HepG2 (cell line): Measurements from ENCODE around the gene NR2F6. TPM values are rescaled to one million over a fixed set of nuclear protein-coding genes. Genes with fewer than 3 reads are reported as not detected.

Source experiments
- ATAC-seq: fragments of 200-7000 bp; cut with Tn5 transposase; 3 replicates; pipeline ENCODE4 v1.9.1; 2020; ENCODE audit warnings: mild to moderate bottlenecking, moderate library complexity
- BruUV-seq: library from RNA; stranded (reverse); fragments of 400-500 nt; replicated peaks from 2 replicates; lab custom pipeline; 2021; lab: Mats Ljungman, UMichigan
- CTCF ChIA-PET: fragments of 300-600 bp; formaldehyde crosslinking; extraction: SDS; loops from one replicate; lab custom pipeline; 2021; ENCODE audit warnings: low total read pairs, inconsistent platforms, low intra/inter-chr PET ratio; lab: Yijun Ruan, JAX
- POLR2A ChIA-PET: fragments of 350-600 bp; sonication (Branson Sonifier 250); formaldehyde crosslinking; loops from one replicate; lab custom pipeline; 2020; ENCODE audit warnings: antibody characterized with exemption, inconsistent platforms; lab: Yijun Ruan, JAX
- DNase-seq: peaks from one replicate; pipeline ENCODE4 v3.0.0-alpha.2; 2015; ENCODE audit warnings: low spot score
- FAIRE-seq: peaks from 3 replicates; lab custom pipeline; 2011; peaks lifted over from hg19 to GRCh38; lab: Jason Lieb, UNC
- H2AFZ ChIP-seq: one replicate; pipeline ENCODE4 v1.6.1; 2011; ENCODE audit warnings: low read length, inconsistent platforms
- H3K27ac ChIP-seq: fragments of 300-600 bp; 3 replicates; pipeline ENCODE4 v1.8.0; 2011; ENCODE audit warnings: mixed run types, mild to moderate bottlenecking, mixed read lengths, low read length, inconsistent platforms; ENCODE audit not compliant: insufficient read depth; ENCODE audit errors: extremely low read length
- H3K27me3 ChIP-seq, 2 experiments: fragments of 200-600 bp in 1 of 2; 2 replicates in 1 of 2; 3 replicates in 1 of 2; pipeline versions ENCODE4 v1.6.0 to v1.8.0; 2011; ENCODE audit warnings: low read length in 2 of 2, mild to moderate bottlenecking in 2 of 2, moderate library complexity in 2 of 2, inconsistent platforms in 1 of 2; ENCODE audit not compliant: insufficient read depth in 2 of 2, control insufficient read depth in 1 of 2
- H3K36me3 ChIP-seq, 2 experiments: fragments of 200-600 bp in 1 of 2; replicated peaks in 1 of 2; 2 replicates in 1 of 2; 3 replicates in 1 of 2; pipeline versions ENCODE4 v1.5.1 to v1.8.0; 2011; ENCODE audit warnings: low read length in 2 of 2, inconsistent platforms in 1 of 2; ENCODE audit not compliant: insufficient read depth in 2 of 2, control insufficient read depth in 1 of 2
- H3K4me1 ChIP-seq: 2 replicates; pipeline ENCODE4 v1.5.1; 2012; ENCODE audit warnings: low read length, inconsistent platforms; ENCODE audit not compliant: insufficient read depth
- H3K4me2 ChIP-seq: 2 replicates; pipeline ENCODE4 v1.6.0; 2011; ENCODE audit warnings: low read depth, low read length, inconsistent platforms
- H3K4me3 ChIP-seq, 3 experiments: fragments of 200-600 bp in 1 of 3; sonication (generic), shearing (Covaris generic) in 1 of 3; replicated peaks in 1 of 3; 2 replicates each; pipeline ENCODE4 v1.5.1; 2011 to 2016; ENCODE audit warnings: low read length in 3 of 3, inconsistent platforms in 2 of 3, low read depth in 2 of 3, mild to moderate bottlenecking in 2 of 3, control low read depth in 1 of 3, mixed read lengths in 1 of 3; ENCODE audit not compliant: insufficient read depth in 1 of 3
- H3K79me2 ChIP-seq: one replicate; pipeline ENCODE4 v1.6.1; 2011; ENCODE audit warnings: low read length, inconsistent platforms; ENCODE audit not compliant: insufficient read depth
- H3K9ac ChIP-seq: 2 replicates; pipeline ENCODE4 v1.6.0; 2011; ENCODE audit warnings: mild to moderate bottlenecking, low read depth, low read length, inconsistent platforms; ENCODE audit not compliant: insufficient read depth
- H3K9me3 ChIP-seq: 2 replicates; pipeline ENCODE4 v1.5.1; 2012; ENCODE audit warnings: mild to moderate bottlenecking, low read length
- H4K20me1 ChIP-seq: 2 replicates; pipeline ENCODE4 v1.6.0; 2011; ENCODE audit warnings: inconsistent platforms, mild to moderate bottlenecking, low read length, moderate library complexity; ENCODE audit not compliant: insufficient read depth
- BCL6 ChIP-seq: IDR thresholded peaks from 2 replicates; pipeline ENCODE4 v1.6.1; 2016; ENCODE audit warnings: missing genetic modification reagents, missing compliant biosample characterization
- ELF1 ChIP-seq: sonication (generic); formaldehyde crosslinking; IDR thresholded peaks from 2 replicates; pipeline ENCODE4 v1.4.0; 2020; ENCODE audit warnings: missing genetic modification reagents
- NCOA5 ChIP-seq: sonication (generic); formaldehyde crosslinking; IDR thresholded peaks from 2 replicates; pipeline ENCODE4 v1.4.0; 2020; ENCODE audit warnings: missing genetic modification reagents
- NFYB ChIP-seq: sonication (generic); formaldehyde crosslinking; IDR thresholded peaks from 2 replicates; pipeline ENCODE4 v1.4.0; 2020; ENCODE audit warnings: missing genetic modification reagents
- NONO ChIP-seq, 2 experiments: fragments of 450-650 bp in 1 of 2; sonication (generic) in 1 of 2; formaldehyde crosslinking in 1 of 2; IDR thresholded peaks in 1 of 2; conservative IDR thresholded peaks in 1 of 2; 2 replicates each; pipeline versions ENCODE4 v1.6.1 to v1.8.0; 2017 to 2022; ENCODE audit warnings: mild to moderate bottlenecking in 1 of 2, missing genetic modification reagents in 1 of 2, moderate library complexity in 1 of 2
- NR2F6 ChIP-seq, 2 experiments: IDR thresholded peaks; 2 replicates each; pipeline ENCODE4 v1.6.1; 2016; ENCODE audit warnings: antibody characterized with exemption in 1 of 2, mild to moderate bottlenecking in 1 of 2
- ZBTB3 ChIP-seq: sonication (generic); formaldehyde crosslinking; IDR thresholded peaks from 2 replicates; pipeline ENCODE4 v1.4.0; 2020; ENCODE audit warnings: low read depth, mild to moderate bottlenecking, moderate library complexity, missing genetic modification reagents, borderline replicate concordance
- ZKSCAN8 ChIP-seq: IDR thresholded peaks from 2 replicates; pipeline ENCODE4 v1.6.1; 2016; ENCODE audit warnings: borderline replicate concordance, missing genetic modification reagents, missing compliant biosample characterization
- ZNF10 ChIP-seq: sonication (generic); formaldehyde crosslinking; IDR thresholded peaks from 2 replicates; pipeline ENCODE4 v1.4.0; 2020; ENCODE audit warnings: mild to moderate bottlenecking, low read depth, missing genetic modification reagents, borderline replicate concordance
- ZNF792 ChIP-seq: IDR thresholded peaks from 2 replicates; pipeline ENCODE4 v1.6.1; 2016
- WGBS: methylation state at CpG from one replicate; pipeline ENCODE4 v1.1.6; 2017; ENCODE audit warnings: low lambda C conversion rate; 5-methylcytosine and 5-hydroxymethylcytosine counted together
- in situ Hi-C: cut with HindIII; loops from 2 replicates; pipeline ENCODE4 v1.10.0; 2017; ENCODE audit warnings: low pct_unique_long_range_greater_than_20kb; ENCODE audit not compliant: extremely low pct_ligation_motif_present
- intact Hi-C: fragments of 100-400 bp; cut with micrococcal nuclease; formaldehyde crosslinking; loops from one replicate; pipeline ENCODE4 v1.10.0; 2022; ENCODE audit not compliant: unreplicated experiment
- polyA plus RNA-seq, 8 experiments: library from polyadenylated mRNA; depleted of rRNA in 3 of 8; stranded (reverse) in 7 of 8; unstranded in 1 of 8; fragments of >200 nt; fragmentation: Illumina TruSeq in 4 of 8; extraction: Trizol in 4 of 8; gene quantifications; 2 replicates each; pipeline versions ENCODE4 v1.2.1 to v1.2.3, GENCODE V29; 2011 to 2016; ENCODE audit warnings: low read depth in 4 of 8, missing spikeins in 1 of 8, mixed read lengths in 1 of 8; ENCODE audit not compliant: insufficient read depth in 1 of 8
- total RNA-seq, 5 experiments: library from RNA; depleted of rRNA; stranded (reverse); fragments of >200 nt; fragmentation: Illumina TruSeq; extraction: Trizol; gene quantifications; 2 replicates each; pipeline ENCODE4 v1.2.3, GENCODE V29; 2016; ENCODE audit warnings: low read depth in 1 of 5
- TF ChIP-seq, protein P1 (sequence below): sonication (generic); formaldehyde crosslinking; IDR thresholded peaks from 2 replicates; pipeline ENCODE4 v1.4.0; 2020; ENCODE audit warnings: missing genetic modification reagents

The NR2F6 gene
- total and polyA plus RNA-seq, 2 of the 13 experiments (the other 11 are each of a cell fraction or from before 2014, with no cell fraction given) = 30.9 to 72.4 TPM

DNA sequence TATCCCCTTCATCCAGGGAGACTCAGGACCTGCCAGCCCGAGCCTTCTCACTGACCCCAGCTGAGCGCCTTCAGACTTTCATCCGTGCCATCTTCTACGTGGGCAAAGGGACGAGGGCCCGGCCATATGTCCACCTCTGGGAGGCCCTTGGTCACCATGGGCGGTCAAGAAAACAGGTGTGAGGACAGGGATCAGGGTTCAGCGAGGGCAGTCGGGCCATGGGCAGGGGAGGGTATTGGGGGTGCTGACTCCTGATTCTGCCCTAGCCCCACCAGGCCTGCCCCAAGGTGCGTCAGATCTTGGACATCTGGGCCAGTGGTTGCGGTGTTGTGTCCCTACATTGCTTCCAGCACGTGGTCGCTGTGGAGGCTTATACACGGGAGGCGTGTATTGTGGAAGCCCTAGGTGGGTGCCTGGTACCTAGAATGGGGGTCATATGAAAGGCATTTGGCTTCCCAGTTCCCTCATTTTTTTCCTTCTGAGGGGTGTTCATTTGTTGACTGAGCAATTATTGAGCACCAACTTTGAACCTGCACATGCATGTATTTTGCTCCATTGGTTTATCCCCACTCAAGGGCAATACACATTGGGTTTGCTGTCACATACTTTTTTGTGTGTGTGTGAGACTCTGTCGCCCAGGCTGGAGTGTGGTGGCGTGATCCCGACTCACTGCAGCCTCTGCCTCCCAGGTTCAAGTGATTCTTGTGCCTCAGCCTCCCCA lies 39.9 kb upstream of the NR2F6 start:
- intact Hi-C loops = no loop called here
- Histone ChIP-seq H3K36me3 (no peaks in the 10 kb centered on the region), H3K9me3 (no peaks in the 10 kb centered on the region), H3K79me2 (no peaks in the 10 kb centered on the region), H3K27ac (no peak overlapping the region), H3K4me3 (no peak overlapping the region), H3K4me1 (0 out of 2 replicates have a peak, but pooled peaks cover 6% of the 10 kb centered on the region), H4K20me1 (no peaks in the 10 kb centered on the region), H3K9ac (no peak overlapping the region), H3K4me2 (no peak overlapping the region), H2AFZ (no peak overlapping the region), H3K27me3 (no peaks in the 10 kb centered on the region)
- ChIA-PET CTCF (no interaction called here), POLR2A (interaction anchor here (1.4 kb wide), 1 partner anchor 19 kb away, joined by 4 read pairs; the partner anchor contains the start of gene BABAM1)
- FAIRE-seq = no peak
- in situ Hi-C loops = no loop called here
- no peak for DNase-seq
- BruUV-seq = no TSS peak
- no peak for ATAC-seq
- WGBS = 86% methylated on average over 18 of the region's 18 CpGs
- peak; percentile 96 for TF ChIP-seq ZKSCAN8
- TF ChIP-seq ZNF10 = 0 out of 2 replicates have a peak, but pooled peaks have one; percentile 58
- TF ChIP-seq NONO (IDR thresholded peaks at IDR 0.05) = no peak
- no peak for TF ChIP-seq NONO (CRISPR knock-in tag; conservative IDR thresholded peaks at IDR 0.05)

DNA sequence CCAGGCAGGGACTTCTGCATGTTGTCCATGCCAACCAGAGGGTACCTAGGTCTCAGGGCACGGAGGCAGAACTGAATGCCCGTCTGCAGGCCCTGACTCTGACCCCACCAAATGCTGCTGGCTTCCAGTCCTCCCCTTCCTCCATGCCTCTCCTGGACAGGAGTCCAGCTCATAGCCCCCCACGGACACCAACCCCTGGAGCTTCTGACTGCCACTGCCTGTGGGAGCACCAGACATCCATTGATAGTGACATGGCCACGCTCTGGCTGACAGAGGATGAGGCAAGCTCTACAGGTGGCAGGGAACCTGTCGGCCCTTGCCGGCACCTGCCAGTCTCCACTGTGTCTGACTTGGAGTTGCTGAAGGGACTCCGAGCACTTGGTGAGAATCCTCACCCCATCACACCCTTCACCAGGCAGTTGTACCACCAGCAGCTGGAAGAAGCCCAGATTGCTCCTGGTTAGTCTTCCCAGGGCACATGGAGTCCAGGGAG lies 37.8 kb upstream of the NR2F6 start:
- H3K4me2 ChIP-seq = no peak overlapping the region
- H3K36me3 ChIP-seq = peaks cover 1 to 5% of the 10 kb centered on the region in 2 experiments; a peak in 2 of 5 replicates
- ATAC-seq (no peak), FAIRE-seq (no peak), DNase-seq (no peak)
- no peak overlapping the region for H3K27ac ChIP-seq
- no peaks in the 10 kb centered on the region for H3K79me2 ChIP-seq
- no peaks in the 10 kb centered on the region for H4K20me1 ChIP-seq
- H3K27me3 ChIP-seq = no peaks in the 10 kb centered on the region
- no TSS peak for BruUV-seq
- intact Hi-C loops (loop anchor here (5.0 kb wide), 1 partner anchor 216 kb away; no protein-coding TSS in a partner anchor), in situ Hi-C loops (loop anchor here (5.0 kb wide), 2 partner anchors 81 to 216 kb away; no protein-coding TSS in a partner anchor)
- H3K4me1 ChIP-seq = 0 out of 2 replicates have a peak, but pooled peaks cover 6% of the 10 kb centered on the region
- no peak overlapping the region for H2AFZ ChIP-seq
- POLR2A ChIA-PET = interaction anchor here (0.6 kb wide), 1 partner anchor 89 kb away, joined by 4 read pairs; no protein-coding TSS in a partner anchor
- H3K9me3 ChIP-seq = no peaks in the 10 kb centered on the region
- CTCF ChIA-PET = interaction anchor here (2.2 to 2.3 kb wide), 2 partner anchors 78 to 216 kb away, joined by 16 to 17 read pairs; no protein-coding TSS in a partner anchor
- WGBS = 82% methylated on average over 5 of the region's 7 CpGs
- H3K9ac ChIP-seq = no peak overlapping the region
- H3K4me3 ChIP-seq = no peak overlapping the region
- TF ChIP-seq NR2F6 (IDR thresholded peaks at IDR 0.05) (no peak), NR2F6 (CRISPR knock-in tag; IDR thresholded peaks at IDR 0.05) (no peak), NCOA5 (CRISPR knock-in tag) (no peak), BCL6 (CRISPR knock-in tag) (no peak), ZNF792 (no peak), NFYB (CRISPR knock-in tag) (no peak), ZBTB3 (CRISPR knock-in tag) (no peak), ELF1 (CRISPR knock-in tag) (no peak)
- TF ChIP-seq, protein P1, sequence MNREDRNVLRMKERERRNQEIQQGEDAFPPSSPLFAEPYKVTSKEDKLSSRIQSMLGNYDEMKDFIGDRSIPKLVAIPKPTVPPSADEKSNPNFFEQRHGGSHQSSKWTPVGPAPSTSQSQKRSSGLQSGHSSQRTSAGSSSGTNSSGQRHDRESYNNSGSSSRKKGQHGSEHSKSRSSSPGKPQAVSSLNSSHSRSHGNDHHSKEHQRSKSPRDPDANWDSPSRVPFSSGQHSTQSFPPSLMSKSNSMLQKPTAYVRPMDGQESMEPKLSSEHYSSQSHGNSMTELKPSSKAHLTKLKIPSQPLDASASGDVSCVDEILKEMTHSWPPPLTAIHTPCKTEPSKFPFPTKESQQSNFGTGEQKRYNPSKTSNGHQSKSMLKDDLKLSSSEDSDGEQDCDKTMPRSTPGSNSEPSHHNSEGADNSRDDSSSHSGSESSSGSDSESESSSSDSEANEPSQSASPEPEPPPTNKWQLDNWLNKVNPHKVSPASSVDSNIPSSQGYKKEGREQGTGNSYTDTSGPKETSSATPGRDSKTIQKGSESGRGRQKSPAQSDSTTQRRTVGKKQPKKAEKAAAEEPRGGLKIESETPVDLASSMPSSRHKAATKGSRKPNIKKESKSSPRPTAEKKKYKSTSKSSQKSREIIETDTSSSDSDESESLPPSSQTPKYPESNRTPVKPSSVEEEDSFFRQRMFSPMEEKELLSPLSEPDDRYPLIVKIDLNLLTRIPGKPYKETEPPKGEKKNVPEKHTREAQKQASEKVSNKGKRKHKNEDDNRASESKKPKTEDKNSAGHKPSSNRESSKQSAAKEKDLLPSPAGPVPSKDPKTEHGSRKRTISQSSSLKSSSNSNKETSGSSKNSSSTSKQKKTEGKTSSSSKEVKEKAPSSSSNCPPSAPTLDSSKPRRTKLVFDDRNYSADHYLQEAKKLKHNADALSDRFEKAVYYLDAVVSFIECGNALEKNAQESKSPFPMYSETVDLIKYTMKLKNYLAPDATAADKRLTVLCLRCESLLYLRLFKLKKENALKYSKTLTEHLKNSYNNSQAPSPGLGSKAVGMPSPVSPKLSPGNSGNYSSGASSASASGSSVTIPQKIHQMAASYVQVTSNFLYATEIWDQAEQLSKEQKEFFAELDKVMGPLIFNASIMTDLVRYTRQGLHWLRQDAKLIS (CRISPR knock-in tag) = no peak
